OCI-LY7 (cell line): ENCODE results near the gene EME2. TPM values are rescaled to one million over a fixed set of nuclear protein-coding genes. Genes with fewer than 3 reads are reported as not detected.

Experiments used
- BruUV-seq: library from RNA; stranded (reverse); fragments of 400-500 nt; replicated peaks from 2 replicates; lab custom pipeline; 2021; lab: Mats Ljungman, UMichigan
- CTCF ChIA-PET: fragments of 300-600 bp; sonication (Branson Sonifier 250); formaldehyde crosslinking; loops from one replicate; lab custom pipeline; 2022; ENCODE audit warnings: antibody characterized with exemption; ENCODE audit not compliant: unreplicated experiment; lab: Charles Lee
- POLR2A ChIA-PET: fragments of 300-600 bp; sonication (Branson Sonifier 250); formaldehyde crosslinking; loops from one replicate; lab custom pipeline; 2022; ENCODE audit warnings: antibody characterized with exemption; lab: Charles Lee
- DNase-seq: peaks from one replicate; pipeline ENCODE4 v3.0.0-alpha.2; 2015; ENCODE audit warnings: low spot score
- H2AFZ ChIP-seq: fragments of 200-600 bp; sonication (generic), shearing (Covaris generic); 2 replicates; pipeline ENCODE4 v1.6.1; 2014; ENCODE audit warnings: mild to moderate bottlenecking, antibody characterized with exemption, low read length, moderate library complexity
- H3K27ac ChIP-seq: fragments of 200-600 bp; sonication (generic); 2 replicates; pipeline ENCODE4 v1.5.1; 2014; ENCODE audit warnings: mixed run types, low read depth, mild to moderate bottlenecking, moderate library complexity, low read length, inconsistent platforms; ENCODE audit not compliant: poor library complexity, severe bottlenecking
- H3K36me3 ChIP-seq: fragments of 200-600 bp; sonication (generic); 2 replicates; pipeline ENCODE4 v1.6.1; 2014; ENCODE audit warnings: mild to moderate bottlenecking, antibody characterized with exemption, low read length, moderate library complexity, mixed read lengths; ENCODE audit not compliant: insufficient read depth
- H3K4me1 ChIP-seq: fragments of 200-600 bp; sonication (generic); 2 replicates; pipeline ENCODE4 v1.5.1; 2014; ENCODE audit warnings: mild to moderate bottlenecking, low read length; ENCODE audit not compliant: insufficient read depth, poor library complexity, severe bottlenecking
- H3K4me2 ChIP-seq: fragments of 200-600 bp; sonication (generic); 2 replicates; pipeline ENCODE4 v1.6.1; 2014; ENCODE audit warnings: mild to moderate bottlenecking, low read length
- H3K4me3 ChIP-seq: fragments of 200-600 bp; sonication (generic); 2 replicates; pipeline ENCODE4 v1.5.1; 2014; ENCODE audit warnings: mild to moderate bottlenecking, low read depth, low read length; ENCODE audit not compliant: poor library complexity, severe bottlenecking
- H3K79me2 ChIP-seq: fragments of 200-600 bp; sonication (generic); 2 replicates; pipeline ENCODE4 v1.6.1; 2016; ENCODE audit warnings: low read depth, mild to moderate bottlenecking, low read length, moderate library complexity, mixed read lengths; ENCODE audit not compliant: insufficient read depth
- H3K9me2 ChIP-seq: fragments of 200-600 bp; sonication (generic); 2 replicates; pipeline ENCODE4 v1.6.1; 2016; ENCODE audit warnings: mild to moderate bottlenecking, low read length, mixed read lengths; ENCODE audit not compliant: insufficient read depth
- H3K9me3 ChIP-seq: fragments of 200-600 bp; sonication (generic); 2 replicates; pipeline ENCODE4 v1.6.1; 2014; ENCODE audit warnings: mild to moderate bottlenecking, mixed run types, low read length, mixed read lengths
- H4K20me1 ChIP-seq: fragments of 200-600 bp; sonication (generic); 2 replicates; pipeline ENCODE4 v1.6.1; 2014; ENCODE audit warnings: mild to moderate bottlenecking, antibody characterized with exemption, low read length, moderate library complexity, mixed read lengths; ENCODE audit not compliant: insufficient read depth
- CTCF ChIP-seq: fragments of 200-600 bp; sonication (generic); conservative IDR thresholded peaks from 2 replicates; pipeline ENCODE4 v1.5.1; 2014; ENCODE audit warnings: mild to moderate bottlenecking, antibody characterized with exemption, low read length, moderate library complexity, mixed read lengths
- EZH2phosphoT487 ChIP-seq: fragments of 200-600 bp; sonication (generic); IDR thresholded peaks from 2 replicates; pipeline ENCODE4 v1.6.1; 2018; ENCODE audit warnings: low read depth, borderline replicate concordance, mild to moderate bottlenecking, mixed run types, antibody characterized with exemption, low read length, moderate library complexity, mixed read lengths
- intact Hi-C: fragments of 100-400 bp; cut with micrococcal nuclease; formaldehyde crosslinking; loops from one replicate; pipeline ENCODE4 v1.10.0; 2022; ENCODE audit not compliant: unreplicated experiment
- total RNA-seq, 2 experiments: library from RNA; depleted of rRNA in 1 of 2; stranded (reverse); fragments of >200 nt in 1 of 2; shearing (Covaris generic) in 1 of 2; gene quantifications; 2 replicates each; pipeline ENCODE4 v1.2.3, GENCODE V29; 2014 to 2022

The EME2 gene
- total RNA-seq, 2 experiments from 2014 or later, result 23.8 to 48.5 TPM

GRCh38 chr16:1761751-1762150 is 10.9 kb upstream of the EME2 start:
- Histone ChIP-seq H3K79me2 (no peaks in the 10 kb centered on the region), H4K20me1 (no peaks in the 10 kb centered on the region), H3K4me3 (no peak overlapping the region), H3K9me3 (no peaks in the 10 kb centered on the region), H2AFZ (no peak overlapping the region), H3K4me2 (no peak overlapping the region), H3K9me2 (no peaks in the 10 kb centered on the region), H3K36me3 (peaks cover 31% of the 10 kb centered on the region), H3K4me1 (no peaks in the 10 kb centered on the region), H3K27ac (no peak overlapping the region)
- intact Hi-C loops, result no loop called here
- no peak for TF ChIP-seq CTCF
- TF ChIP-seq EZH2phosphoT487, result no peak
- POLR2A ChIA-PET, result no interaction called here
- no peak for DNase-seq
- BruUV-seq, result no TSS peak
- CTCF ChIA-PET, result no interaction called here

DNA sequence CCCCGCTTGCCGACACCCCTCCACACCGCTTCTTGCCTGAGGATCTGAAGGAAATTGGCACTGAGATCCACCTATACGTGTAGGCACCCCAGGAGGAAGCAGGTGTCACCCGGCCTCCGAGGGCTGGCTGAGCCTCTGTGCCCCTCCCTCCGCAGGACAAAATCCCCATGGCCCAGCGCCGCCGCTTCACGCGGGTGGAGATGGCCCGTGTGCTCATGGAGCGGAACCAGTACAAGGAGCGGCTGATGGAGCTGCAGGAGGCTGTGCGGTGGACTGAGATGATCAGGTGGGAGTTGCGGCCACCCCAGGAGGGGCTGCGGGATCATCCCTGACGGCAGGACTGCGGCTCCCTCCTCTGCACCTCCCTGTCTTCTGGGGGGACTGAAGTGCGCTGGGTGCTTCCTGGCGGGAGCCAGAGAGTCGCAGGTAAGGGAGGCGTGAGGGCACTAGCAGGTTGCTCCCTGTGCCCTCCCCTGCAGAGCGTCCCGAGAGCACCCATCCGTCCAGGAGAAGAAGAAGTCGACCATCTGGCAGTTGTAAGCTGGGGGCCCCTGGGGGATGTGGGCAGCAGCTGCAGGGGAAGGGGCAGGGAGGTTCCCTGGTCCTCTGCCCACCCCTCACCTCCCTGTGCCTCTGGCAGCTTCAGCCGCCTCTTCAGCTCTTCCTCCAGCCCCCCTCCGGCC is 10.3 kb upstream of the EME2 start:
- ChIA-PET CTCF (no interaction called here), POLR2A (no interaction called here)
- no peaks in the 10 kb centered on the region for H3K9me2 ChIP-seq
- H3K79me2 ChIP-seq, result no peaks in the 10 kb centered on the region
- H3K4me1 ChIP-seq, result no peaks in the 10 kb centered on the region
- H3K27ac ChIP-seq, result no peak overlapping the region
- no peak overlapping the region for H3K4me2 ChIP-seq
- H2AFZ ChIP-seq, result no peak overlapping the region
- TF ChIP-seq EZH2phosphoT487, result no peak
- TF ChIP-seq CTCF, result no peak
- peaks cover 37% of the 10 kb centered on the region for H3K36me3 ChIP-seq
- no TSS peak for BruUV-seq
- no peaks in the 10 kb centered on the region for H3K9me3 ChIP-seq
- intact Hi-C loops, result no loop called here
- no peak overlapping the region for H3K4me3 ChIP-seq
- DNase-seq, result no peak
- no peaks in the 10 kb centered on the region for H4K20me1 ChIP-seq

GRCh38 chr16:1762879-1763520 is 9.6 kb upstream of the EME2 start:
- H3K36me3 ChIP-seq, result peaks cover 44% of the 10 kb centered on the region
- H3K4me3 ChIP-seq, result no peak overlapping the region
- intact Hi-C loops, result no loop called here
- no peak overlapping the region for H3K27ac ChIP-seq
- no peaks in the 10 kb centered on the region for H3K4me1 ChIP-seq
- no peaks in the 10 kb centered on the region for H3K9me2 ChIP-seq
- no peaks in the 10 kb centered on the region for H4K20me1 ChIP-seq
- TF ChIP-seq EZH2phosphoT487 (no peak), CTCF (no peak)
- ChIA-PET POLR2A (no interaction called here), CTCF (no interaction called here)
- no TSS peak for BruUV-seq
- no peak for DNase-seq
- H3K79me2 ChIP-seq, result no peaks in the 10 kb centered on the region
- H2AFZ ChIP-seq, result no peak overlapping the region
- no peaks in the 10 kb centered on the region for H3K9me3 ChIP-seq
- H3K4me2 ChIP-seq, result no peak overlapping the region
